B cell (primary cell): ENCODE results near the gene ACSM6. TPM values are rescaled to one million over a fixed set of nuclear protein-coding genes. Genes with fewer than 3 reads are reported as not detected.

Experiments used
- ATAC-seq: fragments of 200-7000 bp; cut with Tn5 transposase; one replicate; pipeline ENCODE4 v1.10.0; 2021; ENCODE audit warnings: low read depth, mild to moderate bottlenecking, moderate number of reproducible peaks, moderate library complexity
- CTCF ChIA-PET: fragments of 350-600 bp; sonication (Branson Sonifier 250); formaldehyde crosslinking; loops from one replicate; lab custom pipeline; 2021; ENCODE audit warnings: antibody characterized with exemption, inconsistent platforms; lab: Charles Lee
- POLR2A ChIA-PET: fragments of 350-600 bp; sonication (Branson Sonifier 250); formaldehyde crosslinking; loops from one replicate; lab custom pipeline; 2021; ENCODE audit warnings: antibody characterized with exemption; lab: Charles Lee
- DNase-seq: peaks from one replicate; pipeline ENCODE4 v3.0.0; 2013
- H2AFZ ChIP-seq: 2 replicates; pipeline ENCODE4 v1.6.1; 2012; ENCODE audit warnings: mild to moderate bottlenecking, low read depth, low read length; ENCODE audit not compliant: insufficient read depth, poor library complexity, severe bottlenecking
- H3K27ac ChIP-seq, 2 donors: 1 replicate in 1 of 2; 2 replicates in 1 of 2; pipeline ENCODE4 v1.5.1; 2012 to 2013; ENCODE audit warnings: low read length in 2 of 2, mild to moderate bottlenecking in 2 of 2, moderate library complexity in 1 of 2
- H3K27me3 ChIP-seq, 4 experiments: fragments of 200-600 bp in 1 of 4; sonication (generic) in 1 of 4; replicated peaks in 1 of 4; 1 replicate in 2 of 4; 2 replicates in 2 of 4; pipeline versions ENCODE4 v1.6.1 to v1.7.0; 2013 to 2016; ENCODE audit warnings: low read length in 3 of 4, mild to moderate bottlenecking in 2 of 4, mixed read lengths in 1 of 4, moderate library complexity in 1 of 4; ENCODE audit not compliant: insufficient read depth in 4 of 4, control insufficient read depth in 3 of 4; ENCODE audit errors: control extremely low read depth in 1 of 4
- H3K36me3 ChIP-seq, 2 experiments: replicated peaks in 1 of 2; 1 replicate in 1 of 2; 2 replicates in 1 of 2; pipeline versions ENCODE4 v1.6.1 to v1.7.1; 2013; ENCODE audit warnings: low read length in 1 of 2; ENCODE audit not compliant: insufficient read depth in 2 of 2, control insufficient read depth in 1 of 2; ENCODE audit errors: control extremely low read depth in 1 of 2, extremely low read depth in 1 of 2
- H3K4me1 ChIP-seq, 2 donors: fragments of 200-600 bp in 1 of 2; sonication (generic) in 1 of 2; 1 replicate in 1 of 2; 2 replicates in 1 of 2; pipeline versions ENCODE4 v1.5.1 to v1.6.1; 2013 to 2017; ENCODE audit warnings: low read length in 2 of 2; ENCODE audit not compliant: control insufficient read depth in 2 of 2, insufficient read depth in 2 of 2
- H3K4me2 ChIP-seq: replicated peaks from 2 replicates; pipeline ENCODE3; 2012; ENCODE audit warnings: mild to moderate bottlenecking, low read depth, low read length; ENCODE audit not compliant: poor library complexity, severe bottlenecking
- H3K4me3 ChIP-seq, 5 experiments: fragments of 200-600 bp in 1 of 5; sonication (generic) in 1 of 5; 1 replicate in 3 of 5; 2 replicates in 2 of 5; pipeline versions ENCODE4 v1.5.1 to v1.7.0; 2011 to 2016; ENCODE audit warnings: low read length in 4 of 5, mild to moderate bottlenecking in 4 of 5, low read depth in 2 of 5, control low read depth in 1 of 5, moderate library complexity in 1 of 5; ENCODE audit not compliant: insufficient read depth in 1 of 5; ENCODE audit errors: control extremely low read depth in 1 of 5, extremely low read depth in 1 of 5
- H3K79me2 ChIP-seq: fragments of 200-600 bp; sonication (generic); one replicate; pipeline ENCODE4 v1.6.0; 2016; ENCODE audit warnings: low read length; ENCODE audit not compliant: control insufficient read depth, insufficient read depth
- H3K9ac ChIP-seq: fragments of 200-600 bp; sonication (generic); 2 replicates; pipeline ENCODE4 v1.6.1; 2017; ENCODE audit warnings: mild to moderate bottlenecking, low read length, moderate library complexity
- H3K9me3 ChIP-seq, 3 donors: one replicate each; pipeline versions ENCODE4 v1.6.1 to v1.7.1; 2013; ENCODE audit warnings: low read length in 2 of 3; ENCODE audit not compliant: control insufficient read depth in 2 of 3, insufficient read depth in 1 of 3; ENCODE audit errors: control extremely low read depth in 1 of 3
- H4K20me1 ChIP-seq: 2 replicates; pipeline ENCODE4 v1.6.0; 2012; ENCODE audit warnings: mild to moderate bottlenecking, low read length; ENCODE audit not compliant: insufficient read depth, control insufficient read depth, poor library complexity, severe bottlenecking
- H3K27ac Mint-ChIP-seq: one replicate; pipeline ENCODE4 v1.8.0; 2021; ENCODE audit warnings: mixed read lengths
- H3K27me3 Mint-ChIP-seq: one replicate; pipeline ENCODE4 v1.8.0; 2021; ENCODE audit warnings: mixed read lengths
- H3K4me1 Mint-ChIP-seq: one replicate; pipeline ENCODE4 v1.8.0; 2021; ENCODE audit warnings: mixed read lengths
- H3K4me3 Mint-ChIP-seq: one replicate; pipeline ENCODE4 v1.8.0; 2021; ENCODE audit warnings: mixed read lengths
- H3K9me3 Mint-ChIP-seq: one replicate; pipeline ENCODE4 v1.8.0; 2022; ENCODE audit warnings: mixed read lengths; ENCODE audit not compliant: insufficient read depth
- CTCF ChIP-seq: fragments of 200-600 bp; IDR thresholded peaks from one replicate; pipeline ENCODE4 v1.8.0; 2022; ENCODE audit warnings: antibody characterized with exemption, mild to moderate bottlenecking
- EZH2 ChIP-seq: IDR thresholded peaks from 2 replicates; pipeline ENCODE4 v1.6.1; 2012; ENCODE audit warnings: borderline replicate concordance, low read depth, mild to moderate bottlenecking, moderate library complexity, low read length; ENCODE audit not compliant: insufficient read depth, poor library complexity, severe bottlenecking
- WGBS: methylation state at CpG from one replicate; pipeline ENCODE4 v1.1.5; 2013; ENCODE audit warnings: missing lambda C conversion rate; ENCODE audit not compliant: insufficient coverage; 5-methylcytosine and 5-hydroxymethylcytosine counted together
- intact Hi-C: fragments of 100-400 bp; cut with micrococcal nuclease; formaldehyde crosslinking; loops from one replicate; pipeline ENCODE4 v1.10.0; 2022
- polyA plus RNA-seq: library from polyadenylated mRNA; depleted of rRNA; stranded (reverse); fragments of >200 nt; gene quantifications from 2 replicates; pipeline ENCODE4 v1.2.3, GENCODE V29; 2012
- total RNA-seq, 2 donors: library from RNA; stranded (reverse); fragments of 120-200 nt in 1 of 2; gene quantifications; 1 replicate in 1 of 2; 2 replicates in 1 of 2; pipeline versions ENCODE4 v1.2.3 to v1.2.4, GENCODE V29; 2013 to 2022

The ACSM6 gene
- total and polyA plus RNA-seq, 2 donors (not counting 1 experiment from before 2014, with no cell fraction given), result not detected

DNA sequence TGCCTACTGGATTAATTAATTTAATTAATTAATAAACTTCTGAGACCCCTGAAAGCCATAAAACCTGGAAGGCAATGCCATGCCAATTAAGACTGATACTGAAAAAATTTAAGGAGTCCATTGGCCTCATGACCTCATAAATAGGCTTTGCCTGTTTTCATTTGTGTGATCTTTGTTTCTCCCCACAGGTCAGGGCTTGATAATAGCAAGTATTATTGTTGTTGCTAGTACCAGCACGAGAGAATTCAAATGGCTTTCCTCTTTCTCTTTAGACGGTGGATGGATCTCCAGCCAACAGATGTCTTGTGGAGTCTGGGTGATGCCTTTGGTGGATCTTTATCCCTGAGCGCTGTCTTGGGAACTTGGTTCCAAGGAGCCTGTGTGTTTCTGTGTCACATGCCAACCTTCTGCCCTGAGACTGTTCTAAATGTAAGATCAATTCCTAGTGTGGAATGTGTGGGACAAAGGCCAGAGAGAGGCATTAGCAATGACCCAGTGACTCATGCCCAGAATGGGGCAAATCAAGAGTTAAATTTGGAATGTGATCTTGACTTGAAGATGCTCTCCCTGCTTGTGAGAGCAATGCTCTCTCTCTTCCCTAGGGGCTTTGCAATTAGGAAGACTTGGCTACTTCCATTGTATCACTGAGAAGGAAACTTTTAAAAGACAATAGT is 17.7 kb downstream of the ACSM6 start:
- DNase-seq (no peak), ATAC-seq (no peak)
- Histone ChIP-seq H3K4me3 (no peak overlapping the region), H3K9me3 (no peaks in the 10 kb centered on the region), H3K9ac (no peak overlapping the region), H3K79me2 (no peaks in the 10 kb centered on the region), H3K4me1 (no peaks in the 10 kb centered on the region), H3K36me3 (peaks cover 0 to 1% of the 10 kb centered on the region in 2 experiments), H3K27ac (no peak overlapping the region), H4K20me1 (no peaks in the 10 kb centered on the region), H2AFZ (no peak overlapping the region), H3K27me3 (no peaks in the 10 kb centered on the region), H3K4me2 (no peak overlapping the region)
- Mint-ChIP-seq H3K27ac (no peak overlapping the region), H3K4me1 (no peaks in the 10 kb centered on the region), H3K9me3 (peaks cover 2% of the 10 kb centered on the region), H3K4me3 (no peak overlapping the region), H3K27me3 (no peaks in the 10 kb centered on the region)
- intact Hi-C loops, result no loop called here
- ChIA-PET POLR2A (no interaction called here), CTCF (interaction anchor here (0.8 to 1.6 kb wide), 2 partner anchors 152 to 154 kb away, joined by 3 to 9 read pairs; no protein-coding TSS in a partner anchor)
- TF ChIP-seq EZH2, result no peak
- TF ChIP-seq CTCF, result no peak
- WGBS, result 100% methylated on average over 3 of the region's 3 CpGs

DNA sequence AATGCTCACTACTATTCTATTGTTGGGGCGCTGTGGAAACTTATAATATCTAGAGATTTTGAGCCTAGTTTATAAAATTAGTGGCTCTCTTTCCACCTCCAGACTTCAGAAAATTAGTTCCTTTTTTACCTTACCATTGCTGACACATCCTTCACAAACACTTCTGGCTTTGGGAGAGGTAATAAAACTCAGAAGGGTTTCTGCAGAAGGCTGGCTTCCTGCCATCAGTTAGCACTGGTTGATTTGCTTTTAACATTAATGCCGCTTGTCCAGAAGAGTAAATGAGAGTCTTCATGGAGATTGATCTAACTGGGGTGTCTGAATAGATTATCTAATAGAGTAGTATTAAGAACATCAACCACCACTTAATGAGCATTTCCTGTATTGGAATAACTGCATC is 20.3 kb downstream of the ACSM6 start:
- Histone ChIP-seq H3K27me3 (no peaks in the 10 kb centered on the region), H3K9me3 (no peaks in the 10 kb centered on the region), H2AFZ (no peak overlapping the region), H3K27ac (no peak overlapping the region), H3K4me2 (no peak overlapping the region), H3K4me3 (no peak overlapping the region), H3K9ac (no peak overlapping the region), H3K4me1 (no peaks in the 10 kb centered on the region), H3K79me2 (no peaks in the 10 kb centered on the region), H4K20me1 (no peaks in the 10 kb centered on the region), H3K36me3 (peaks cover 0 to 1% of the 10 kb centered on the region in 2 experiments)
- TF ChIP-seq EZH2 (no peak), CTCF (no peak)
- CTCF ChIA-PET, result interaction anchor here (0.9 kb wide), 1 partner anchor 9 kb away, joined by 3 read pairs; no protein-coding TSS in a partner anchor
- no peak overlapping the region for H3K27ac Mint-ChIP-seq
- H3K27me3 Mint-ChIP-seq, result no peaks in the 10 kb centered on the region
- no peak for ATAC-seq
- POLR2A ChIA-PET, result no interaction called here
- peaks cover 2% of the 10 kb centered on the region for H3K9me3 Mint-ChIP-seq
- H3K4me1 Mint-ChIP-seq, result no peaks in the 10 kb centered on the region
- no peak overlapping the region for H3K4me3 Mint-ChIP-seq
- no peak for DNase-seq
- intact Hi-C loops, result no loop called here
- WGBS, result no CpG with 5 or more reads among the region's 2 CpGs
